HepG2 (cell line): ENCODE data around the gene CSNK1E. TPM values are rescaled to one million over a fixed set of nuclear protein-coding genes. Genes with fewer than 3 reads are reported as not detected.

Experiments used
- ATAC-seq: fragments of 200-7000 bp; cut with Tn5 transposase; 3 replicates; pipeline ENCODE4 v1.9.1; 2020; ENCODE audit warnings: mild to moderate bottlenecking, moderate library complexity
- BruUV-seq: library from RNA; stranded (reverse); fragments of 400-500 nt; replicated peaks from 2 replicates; lab custom pipeline; 2021; lab: Mats Ljungman, UMichigan
- CTCF ChIA-PET: fragments of 300-600 bp; formaldehyde crosslinking; extraction: SDS; loops from one replicate; lab custom pipeline; 2021; ENCODE audit warnings: low total read pairs, inconsistent platforms, low intra/inter-chr PET ratio; lab: Yijun Ruan, JAX
- POLR2A ChIA-PET: fragments of 350-600 bp; sonication (Branson Sonifier 250); formaldehyde crosslinking; loops from one replicate; lab custom pipeline; 2020; ENCODE audit warnings: antibody characterized with exemption, inconsistent platforms; lab: Yijun Ruan, JAX
- DNase-seq: peaks from one replicate; pipeline ENCODE4 v3.0.0-alpha.2; 2015; ENCODE audit warnings: low spot score
- FAIRE-seq: peaks from 3 replicates; lab custom pipeline; 2011; peaks lifted over from hg19 to GRCh38; lab: Jason Lieb, UNC
- H2AFZ ChIP-seq: one replicate; pipeline ENCODE4 v1.6.1; 2011; ENCODE audit warnings: low read length, inconsistent platforms
- H3K27ac ChIP-seq: fragments of 300-600 bp; 3 replicates; pipeline ENCODE4 v1.8.0; 2011; ENCODE audit warnings: mixed run types, mild to moderate bottlenecking, mixed read lengths, low read length, inconsistent platforms; ENCODE audit not compliant: insufficient read depth; ENCODE audit errors: extremely low read length
- H3K27me3 ChIP-seq, 2 experiments: fragments of 200-600 bp in 1 of 2; 2 replicates in 1 of 2; 3 replicates in 1 of 2; pipeline versions ENCODE4 v1.6.0 to v1.8.0; 2011; ENCODE audit warnings: low read length in 2 of 2, mild to moderate bottlenecking in 2 of 2, moderate library complexity in 2 of 2, inconsistent platforms in 1 of 2; ENCODE audit not compliant: insufficient read depth in 2 of 2, control insufficient read depth in 1 of 2
- H3K36me3 ChIP-seq, 2 experiments: fragments of 200-600 bp in 1 of 2; replicated peaks in 1 of 2; 2 replicates in 1 of 2; 3 replicates in 1 of 2; pipeline versions ENCODE4 v1.5.1 to v1.8.0; 2011; ENCODE audit warnings: low read length in 2 of 2, inconsistent platforms in 1 of 2; ENCODE audit not compliant: insufficient read depth in 2 of 2, control insufficient read depth in 1 of 2
- H3K4me1 ChIP-seq: 2 replicates; pipeline ENCODE4 v1.5.1; 2012; ENCODE audit warnings: low read length, inconsistent platforms; ENCODE audit not compliant: insufficient read depth
- H3K4me2 ChIP-seq: 2 replicates; pipeline ENCODE4 v1.6.0; 2011; ENCODE audit warnings: low read depth, low read length, inconsistent platforms
- H3K4me3 ChIP-seq, 3 experiments: fragments of 200-600 bp in 1 of 3; sonication (generic), shearing (Covaris generic) in 1 of 3; replicated peaks in 1 of 3; 2 replicates each; pipeline ENCODE4 v1.5.1; 2011 to 2016; ENCODE audit warnings: low read length in 3 of 3, inconsistent platforms in 2 of 3, low read depth in 2 of 3, mild to moderate bottlenecking in 2 of 3, control low read depth in 1 of 3, mixed read lengths in 1 of 3; ENCODE audit not compliant: insufficient read depth in 1 of 3
- H3K79me2 ChIP-seq: one replicate; pipeline ENCODE4 v1.6.1; 2011; ENCODE audit warnings: low read length, inconsistent platforms; ENCODE audit not compliant: insufficient read depth
- H3K9ac ChIP-seq: 2 replicates; pipeline ENCODE4 v1.6.0; 2011; ENCODE audit warnings: mild to moderate bottlenecking, low read depth, low read length, inconsistent platforms; ENCODE audit not compliant: insufficient read depth
- H3K9me3 ChIP-seq: 2 replicates; pipeline ENCODE4 v1.5.1; 2012; ENCODE audit warnings: mild to moderate bottlenecking, low read length
- H4K20me1 ChIP-seq: 2 replicates; pipeline ENCODE4 v1.6.0; 2011; ENCODE audit warnings: inconsistent platforms, mild to moderate bottlenecking, low read length, moderate library complexity; ENCODE audit not compliant: insufficient read depth
- CEBPB ChIP-seq: IDR thresholded peaks from 2 replicates; pipeline ENCODE4 v1.6.1; 2011; ENCODE audit warnings: low read depth, low read length, improper control_type of control experiment, borderline replicate concordance
- CTCF ChIP-seq: sonication (generic); formaldehyde crosslinking; IDR thresholded peaks from 2 replicates; pipeline ENCODE4 v1.5.0; 2020; ENCODE audit warnings: mild to moderate bottlenecking, missing genetic modification reagents, moderate library complexity
- HDAC2 ChIP-seq: sonication (generic); formaldehyde crosslinking; IDR thresholded peaks from 2 replicates; pipeline ENCODE4 v1.4.0; 2020; ENCODE audit warnings: missing genetic modification reagents
- MEIS1 ChIP-seq: sonication (generic); formaldehyde crosslinking; IDR thresholded peaks from 2 replicates; pipeline ENCODE4 v1.9.0; 2021; ENCODE audit warnings: mild to moderate bottlenecking, missing genetic modification reagents, moderate library complexity, borderline replicate concordance
- ZHX2 ChIP-seq, 2 experiments: sonication (generic) in 1 of 2; formaldehyde crosslinking in 1 of 2; IDR thresholded peaks; 2 replicates each; pipeline versions ENCODE4 v1.6.1 to v1.9.0; 2014 to 2022; ENCODE audit warnings: antibody characterized with exemption in 1 of 2, borderline replicate concordance in 1 of 2, inconsistent platforms in 1 of 2, low read depth in 1 of 2, missing genetic modification reagents in 1 of 2
- WGBS: methylation state at CpG from one replicate; pipeline ENCODE4 v1.1.6; 2017; ENCODE audit warnings: low lambda C conversion rate; 5-methylcytosine and 5-hydroxymethylcytosine counted together
- in situ Hi-C: cut with HindIII; loops from 2 replicates; pipeline ENCODE4 v1.10.0; 2017; ENCODE audit warnings: low pct_unique_long_range_greater_than_20kb; ENCODE audit not compliant: extremely low pct_ligation_motif_present
- intact Hi-C: fragments of 100-400 bp; cut with micrococcal nuclease; formaldehyde crosslinking; loops from one replicate; pipeline ENCODE4 v1.10.0; 2022; ENCODE audit not compliant: unreplicated experiment
- polyA plus RNA-seq, 8 experiments: library from polyadenylated mRNA; depleted of rRNA in 3 of 8; stranded (reverse) in 7 of 8; unstranded in 1 of 8; fragments of >200 nt; fragmentation: Illumina TruSeq in 4 of 8; extraction: Trizol in 4 of 8; gene quantifications; 2 replicates each; pipeline versions ENCODE4 v1.2.1 to v1.2.3, GENCODE V29; 2011 to 2016; ENCODE audit warnings: low read depth in 4 of 8, missing spikeins in 1 of 8, mixed read lengths in 1 of 8; ENCODE audit not compliant: insufficient read depth in 1 of 8
- total RNA-seq, 5 experiments: library from RNA; depleted of rRNA; stranded (reverse); fragments of >200 nt; fragmentation: Illumina TruSeq; extraction: Trizol; gene quantifications; 2 replicates each; pipeline ENCODE4 v1.2.3, GENCODE V29; 2016; ENCODE audit warnings: low read depth in 1 of 5

CSNK1E gene
- total and polyA plus RNA-seq, 2 of the 13 experiments (the other 11 are each of a cell fraction or from before 2014, with no cell fraction given), result 34.7 to 129 TPM

- CTCF ChIA-PET, result interaction anchor here (1.6 kb wide), 1 partner anchor 49 kb away, joined by 3 read pairs; no protein-coding TSS in a partner anchor
- H3K4me2 ChIP-seq, result no peak overlapping the region
- 0 out of 2 replicates have a peak, but pooled peaks have one; percentile 7 for TF ChIP-seq CTCF (CRISPR knock-in tag)
- TF ChIP-seq CEBPB, result 0 out of 2 replicates have a peak, but pooled peaks have one; percentile 53
- TF ChIP-seq HDAC2 (CRISPR knock-in tag), result no peak
- TF ChIP-seq, all 625 proteins: peak for 2
- peaks cover 36 to 54% of the 10 kb centered on the region in 2 experiments for H3K36me3 ChIP-seq
- H3K9ac ChIP-seq, result no peak overlapping the region
- no peak for FAIRE-seq
- peaks cover 53% of the 10 kb centered on the region for H3K79me2 ChIP-seq
- no peaks in the 10 kb centered on the region for H3K27me3 ChIP-seq
- H4K20me1 ChIP-seq, result peaks cover 48% of the 10 kb centered on the region
- no peaks in the 10 kb centered on the region for H3K9me3 ChIP-seq
- H3K27ac ChIP-seq, result no peak overlapping the region
- in situ Hi-C loops (no loop called here), intact Hi-C loops (no loop called here)
- POLR2A ChIA-PET, result no interaction called here
- WGBS, result 97% methylated on average over 5 of the region's 5 CpGs
- H3K4me3 ChIP-seq, result no peak overlapping the region
- H2AFZ ChIP-seq, result no peak overlapping the region
- no TSS peak for BruUV-seq
- peaks cover 28% of the 10 kb centered on the region for H3K4me1 ChIP-seq
- no peak for ATAC-seq
- no peak for DNase-seq
Measured at GRCh38 chr22:38303974-38304373, 13.3 kb downstream of the CSNK1E start.

- FAIRE-seq, result no peak
- no TSS peak for BruUV-seq
- H3K79me2 ChIP-seq, result peaks cover 42% of the 10 kb centered on the region
- WGBS, result 99% methylated on average over 12 of the region's 19 CpGs
- H3K9me3 ChIP-seq, result no peaks in the 10 kb centered on the region
- H4K20me1 ChIP-seq, result peaks cover 38% of the 10 kb centered on the region
- ATAC-seq, result no peak
- H2AFZ ChIP-seq, result no peak overlapping the region
- POLR2A ChIA-PET, result no interaction called here
- no peak overlapping the region for H3K9ac ChIP-seq
- no peaks in the 10 kb centered on the region for H3K27me3 ChIP-seq
- no peak for DNase-seq
- in situ Hi-C loops (no loop called here), intact Hi-C loops (no loop called here)
- no peak overlapping the region for H3K4me2 ChIP-seq
- CTCF ChIA-PET, result interaction anchor here (1.6 kb wide), 1 partner anchor 50 kb away, joined by 3 read pairs; no protein-coding TSS in a partner anchor
- H3K27ac ChIP-seq, result no peak overlapping the region
- peaks cover 45 to 58% of the 10 kb centered on the region in 2 experiments; a peak in 4 of 5 replicates for H3K36me3 ChIP-seq
- H3K4me1 ChIP-seq, result peaks cover 19% of the 10 kb centered on the region
- H3K4me3 ChIP-seq, result no peak overlapping the region
- TF ChIP-seq MEIS1 (CRISPR knock-in tag), result no peak
- no peak for TF ChIP-seq ZHX2 (IDR thresholded peaks at IDR 0.05; ENCODE audit: low read depth)
- no peak for TF ChIP-seq ZHX2 (CRISPR knock-in tag; IDR thresholded peaks at IDR 0.05; ENCODE audit: borderline replicate concordance)
Measured at GRCh38 chr22:38302906-38303305, 14.3 kb downstream of the CSNK1E start.
